Measurements from ENCODE around the gene MTURN. TPM values are rescaled to one million over a fixed set of nuclear protein-coding genes. Genes with fewer than 3 reads are reported as not detected.

MTURN gene
- total and polyA plus RNA-seq, 2 donors (not counting 3 experiments of a cell fraction or from before 2014, with no cell fraction given), result 4.9 to 6.6 TPM

DNA sequence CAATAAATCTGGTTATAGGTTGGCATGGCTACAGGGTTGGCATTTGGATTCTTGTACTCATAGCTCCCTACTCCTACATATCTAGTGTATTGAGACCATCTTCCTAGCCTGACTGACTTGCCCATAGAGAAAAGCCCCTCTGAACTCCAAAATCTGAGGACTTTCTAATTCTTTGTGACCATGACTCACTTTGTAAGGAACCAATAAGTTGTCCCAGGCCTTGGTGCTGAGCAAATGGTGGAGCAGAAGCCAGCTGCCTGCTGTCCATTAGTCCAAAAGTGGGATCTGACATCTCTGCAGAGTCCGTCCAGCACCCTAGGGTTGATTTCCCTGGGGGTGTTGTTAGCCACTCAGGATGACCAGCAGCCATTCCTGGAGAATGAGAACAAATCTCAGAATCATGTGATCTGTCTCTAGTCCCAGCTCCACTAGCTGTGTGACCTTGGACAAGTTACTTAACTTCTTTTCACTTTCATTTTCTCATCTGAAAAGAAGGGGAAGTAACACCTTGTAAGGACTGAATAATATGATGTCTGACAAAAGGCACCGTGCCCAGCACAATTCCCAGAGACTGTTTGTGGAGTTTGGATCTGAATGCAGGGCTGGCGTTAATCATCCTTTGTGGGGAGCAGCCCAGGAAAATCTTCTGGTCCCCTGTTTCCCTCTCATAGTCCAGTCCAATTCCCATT is 44.1 kb downstream of the MTURN start:
- no peak overlapping the region for H3K4me3 ChIP-seq (replicated peaks in 1 of 3; ENCODE audit: insufficient read depth in 1 of 3, low read depth in 1 of 3, low read length in 3 of 3)
- intact Hi-C loops (cut with micrococcal nuclease), result no loop called here
- no peak for TF ChIP-seq FOS (IDR thresholded peaks at IDR 0.05; ENCODE audit: borderline replicate concordance, insufficient read depth, low read length)
- no peak overlapping the region for H3K4me2 ChIP-seq (ENCODE audit: insufficient read depth, low read length)
- ChIA-PET POLR2A (no interaction called here), CTCF (interaction anchor here (1.4 to 2.5 kb wide), 3 partner anchors 15 to 97 kb away, joined by 3 to 12 read pairs (median 7); no protein-coding TSS in a partner anchor)
- no TSS peak for BruUV-seq (replicated peaks)
- H4K20me1 ChIP-seq (replicated peaks; ENCODE audit: control insufficient read depth, extremely low read depth, insufficient read depth, low read length), result no peaks in the 10 kb centered on the region
- dilution Hi-C loops (cut with MboI; ENCODE audit: extremely low pct_ligation_motif_present, low sequenced_read_pairs), result no loop called here
- no peaks in the 10 kb centered on the region for H3K27me3 ChIP-seq (ENCODE audit: control insufficient read depth in 2 of 2, insufficient read depth in 2 of 2, low read length in 2 of 2)
- no peaks in the 10 kb centered on the region for H3K9me3 ChIP-seq (replicated peaks; ENCODE audit: control insufficient read depth, insufficient read depth, low read length)
- FAIRE-seq (no peak), DNase-seq (ENCODE audit: low read depth, low spot score) (no peak)
- H3K79me2 ChIP-seq (ENCODE audit: control insufficient read depth, insufficient read depth, low read length), result no peaks in the 10 kb centered on the region
- H2AFZ ChIP-seq (ENCODE audit: low read depth, low read length), result no peak overlapping the region
- no peaks in the 10 kb centered on the region for H3K4me1 ChIP-seq (ENCODE audit: control insufficient read depth, extremely low read depth, insufficient read depth, low read length)
- no peaks in the 10 kb centered on the region for H3K36me3 ChIP-seq (ENCODE audit: control insufficient read depth in 2 of 2, extremely low read depth in 1 of 2, insufficient read depth in 2 of 2, low read length in 2 of 2)
- no peaks in the 10 kb centered on the region for H3K9me1 ChIP-seq (replicated peaks; ENCODE audit: control insufficient read depth, extremely low read depth, insufficient read depth, low read length)
- no peak overlapping the region for H3K27ac ChIP-seq (ENCODE audit: insufficient read depth, low read depth, low read length)
- no peak overlapping the region for H3K9ac ChIP-seq (replicated peaks; ENCODE audit: extremely low read depth, insufficient read depth, low read length)

DNA sequence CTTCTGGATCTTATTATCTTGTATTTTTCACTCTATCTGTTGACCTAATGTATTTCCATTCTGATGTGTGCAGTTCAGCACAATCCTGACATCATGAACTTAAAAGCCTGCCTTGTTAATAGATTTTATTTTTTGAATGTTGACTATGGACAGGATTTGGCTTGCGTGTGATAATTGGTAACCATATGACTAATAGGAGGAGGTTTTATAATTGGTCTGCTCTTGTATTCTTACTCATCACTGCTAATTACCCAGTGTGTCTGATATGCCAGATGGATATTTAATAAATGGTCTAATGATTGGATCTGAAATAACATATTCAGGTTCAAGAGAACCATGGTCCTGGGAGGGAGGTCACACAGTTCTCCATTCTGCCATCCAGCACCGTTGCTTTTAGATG is 45.9 kb downstream of the MTURN start:
- TF ChIP-seq, protein P1, sequence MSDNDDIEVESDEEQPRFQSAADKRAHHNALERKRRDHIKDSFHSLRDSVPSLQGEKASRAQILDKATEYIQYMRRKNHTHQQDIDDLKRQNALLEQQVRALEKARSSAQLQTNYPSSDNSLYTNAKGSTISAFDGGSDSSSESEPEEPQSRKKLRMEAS (IDR thresholded peaks at IDR 0.05; ENCODE audit: insufficient read depth, insufficient read length), result no peak
- TF ChIP-seq EZH2 (IDR thresholded peaks at IDR 0.05; ENCODE audit: borderline replicate concordance, low read depth, low read length, severe bottlenecking), result no peak
- H3K9ac ChIP-seq (replicated peaks; ENCODE audit: extremely low read depth, insufficient read depth, low read length), result no peak overlapping the region
- DNase-seq (ENCODE audit: low read depth, low spot score), result no peak
- H3K27me3 ChIP-seq (ENCODE audit: control insufficient read depth in 2 of 2, insufficient read depth in 2 of 2, low read length in 2 of 2), result no peaks in the 10 kb centered on the region
- no peak overlapping the region for H3K4me2 ChIP-seq (ENCODE audit: insufficient read depth, low read length)
- no peaks in the 10 kb centered on the region for H3K9me1 ChIP-seq (replicated peaks; ENCODE audit: control insufficient read depth, extremely low read depth, insufficient read depth, low read length)
- no peaks in the 10 kb centered on the region for H3K4me1 ChIP-seq (ENCODE audit: control insufficient read depth, extremely low read depth, insufficient read depth, low read length)
- dilution Hi-C loops (cut with MboI; ENCODE audit: extremely low pct_ligation_motif_present, low sequenced_read_pairs) (no loop called here), intact Hi-C loops (cut with micrococcal nuclease) (no loop called here)
- no peaks in the 10 kb centered on the region for H3K36me3 ChIP-seq (ENCODE audit: control insufficient read depth in 2 of 2, extremely low read depth in 1 of 2, insufficient read depth in 2 of 2, low read length in 2 of 2)
- H2AFZ ChIP-seq (ENCODE audit: low read depth, low read length), result no peak overlapping the region
- H3K4me3 ChIP-seq (replicated peaks in 1 of 3; ENCODE audit: insufficient read depth in 1 of 3, low read depth in 1 of 3, low read length in 3 of 3), result no peak overlapping the region
- BruUV-seq (replicated peaks), result no TSS peak
- no peak overlapping the region for H3K27ac ChIP-seq (ENCODE audit: insufficient read depth, low read depth, low read length)
- FAIRE-seq, result no peak
- H3K79me2 ChIP-seq (ENCODE audit: control insufficient read depth, insufficient read depth, low read length), result no peaks in the 10 kb centered on the region
- no peaks in the 10 kb centered on the region for H3K9me3 ChIP-seq (replicated peaks; ENCODE audit: control insufficient read depth, insufficient read depth, low read length)
- H4K20me1 ChIP-seq (replicated peaks; ENCODE audit: control insufficient read depth, extremely low read depth, insufficient read depth, low read length), result no peaks in the 10 kb centered on the region
- ChIA-PET POLR2A (no interaction called here), CTCF (interaction anchor here (1.1 kb wide), 1 partner anchor 16 kb away, joined by 3 read pairs; no protein-coding TSS in a partner anchor)

Data from endothelial cell of umbilical vein (primary cell).